GM18868 (cell line): ENCODE data around the gene BTBD16.

Experiments used
- ATAC-seq: cut with Tn5 transposase; IDR thresholded peaks from one replicate; pipeline ENCODE4 v1.9.1; 2021; ENCODE audit warnings: mild to moderate bottlenecking, moderate library complexity; ENCODE audit not compliant: unreplicated experiment

BTBD16 gene

DNA sequence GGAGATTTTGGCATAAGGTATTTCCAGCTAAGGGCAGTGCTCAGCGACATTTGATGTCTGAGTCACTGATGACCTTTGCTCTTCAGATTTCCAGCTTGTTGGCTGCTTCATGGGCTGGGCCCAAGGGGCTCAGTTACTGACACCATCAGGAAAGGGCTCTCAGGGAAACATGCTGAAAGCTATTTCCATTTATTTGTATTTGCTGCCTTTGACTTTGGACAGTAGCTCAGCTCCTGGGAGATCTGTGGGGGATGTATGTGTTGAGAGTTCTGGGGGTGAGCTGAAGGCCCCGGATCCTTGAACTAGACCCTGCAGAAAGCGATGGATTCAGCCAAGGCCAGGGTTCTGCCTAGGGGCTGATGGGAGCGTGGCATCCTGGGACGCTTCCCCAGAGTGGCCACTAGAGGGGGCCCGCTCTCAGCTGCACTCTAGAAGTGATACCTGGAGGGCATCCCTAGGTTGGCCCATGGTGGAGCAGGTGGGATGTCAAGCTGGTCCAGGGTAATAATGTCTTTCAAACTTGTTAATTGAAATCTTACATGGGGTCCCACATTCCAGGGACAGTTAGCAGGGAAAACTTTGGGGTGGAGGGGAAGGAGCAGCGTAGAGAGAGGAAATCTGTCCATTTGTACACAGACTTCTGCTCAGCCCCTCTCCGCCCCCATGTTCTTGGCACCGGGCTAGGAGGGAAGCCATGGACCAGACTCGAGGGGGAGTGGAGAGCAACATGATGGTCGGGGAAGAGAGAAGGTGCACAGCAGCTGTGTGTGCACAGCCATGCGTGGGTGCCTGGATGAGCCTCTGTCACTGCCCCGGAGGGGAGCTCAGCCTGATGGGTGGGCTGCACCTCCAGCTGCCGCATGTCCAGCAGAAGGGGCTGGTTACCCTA is 3.0 kb upstream of the BTBD16 start:
- ATAC-seq = peak; percentile 75

DNA sequence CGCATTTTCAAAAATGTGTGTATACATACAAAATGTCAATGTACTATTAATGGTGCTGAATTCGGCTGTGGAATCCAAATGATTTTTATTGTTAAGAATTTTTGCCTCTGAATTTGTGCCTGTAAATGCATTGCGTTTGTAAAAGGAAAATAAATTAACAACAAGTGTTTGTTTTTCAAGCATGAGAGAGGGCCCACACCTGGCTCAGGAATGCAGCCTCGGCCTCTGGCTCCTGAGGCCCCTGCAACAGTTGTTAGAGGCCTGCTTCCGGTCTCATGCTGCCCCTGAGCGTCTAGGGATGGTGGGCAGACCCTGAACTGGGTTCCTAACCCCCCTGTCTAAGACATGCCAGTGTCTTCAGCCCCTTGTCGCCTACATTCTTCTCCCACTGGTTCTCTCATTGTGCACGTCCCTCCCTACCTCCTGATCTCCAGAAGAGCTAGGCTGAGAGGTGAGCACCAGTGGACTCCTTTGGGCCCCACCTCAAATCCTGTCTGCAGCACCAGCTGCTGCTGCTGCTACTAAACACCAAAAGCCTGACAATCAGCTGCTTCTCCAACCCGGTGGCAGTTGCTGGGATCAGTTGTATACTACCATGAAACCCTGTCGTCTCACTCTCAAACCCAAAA is 1.9 kb upstream of the BTBD16 start:
- ATAC-seq = no peak

DNA sequence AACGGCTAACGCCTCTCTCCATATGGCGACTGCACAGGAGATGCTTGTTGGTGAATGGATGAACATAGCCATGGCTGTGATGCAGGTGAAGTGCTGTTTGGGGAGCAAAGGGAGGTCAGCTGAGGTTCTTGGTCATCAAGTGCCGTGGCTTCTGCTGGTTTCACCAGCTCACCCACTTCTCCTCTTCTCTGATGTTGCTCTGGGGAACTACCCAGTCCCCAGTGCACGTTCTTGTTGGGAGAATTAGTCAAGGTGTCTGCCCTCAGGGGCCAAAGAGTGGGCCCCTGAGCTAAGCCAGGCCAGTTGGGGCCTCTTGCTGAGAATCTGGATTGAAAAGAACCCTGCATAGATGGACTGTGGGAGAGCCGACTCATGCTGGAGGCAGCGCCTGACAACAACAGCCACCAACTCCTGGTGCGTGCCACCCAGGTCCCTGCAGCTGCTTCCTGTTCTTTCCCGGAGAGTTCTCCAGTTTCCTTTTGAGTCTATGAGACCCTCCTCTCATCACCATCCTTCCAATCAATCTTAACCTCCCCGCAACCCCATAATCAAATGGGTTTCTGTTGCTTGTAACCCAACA is 3.0 kb downstream of the BTBD16 start:
- ATAC-seq = no peak

DNA sequence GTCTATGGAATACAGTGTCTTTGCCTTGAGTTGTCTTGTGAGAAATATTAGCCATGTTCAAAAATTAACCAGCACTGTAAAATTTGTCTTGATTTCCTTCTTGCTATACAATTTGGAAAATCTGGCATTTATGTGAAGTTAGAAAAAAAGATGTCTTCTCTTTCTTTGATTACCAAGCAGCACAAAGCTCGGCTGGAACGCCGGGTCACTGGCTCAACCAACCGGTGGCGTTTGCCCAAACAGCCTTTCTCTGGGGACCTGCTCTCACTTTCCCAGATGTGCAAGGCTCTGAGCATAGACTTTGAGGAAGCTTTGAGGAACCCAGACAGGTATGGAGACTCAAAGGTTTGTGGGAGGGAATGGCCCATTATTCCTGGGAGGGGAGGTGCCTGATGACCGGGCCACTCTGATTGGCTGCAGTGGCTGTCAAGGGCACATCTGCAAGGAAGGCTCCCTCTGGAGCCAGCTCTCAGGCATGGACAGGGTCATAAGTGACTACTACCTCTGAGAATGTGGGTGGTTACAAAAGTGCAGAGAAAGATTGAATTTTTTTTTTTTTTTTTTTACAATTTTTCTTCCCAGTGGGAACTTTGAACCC is 5.6 kb downstream of the BTBD16 start:
- no peak for ATAC-seq

DNA sequence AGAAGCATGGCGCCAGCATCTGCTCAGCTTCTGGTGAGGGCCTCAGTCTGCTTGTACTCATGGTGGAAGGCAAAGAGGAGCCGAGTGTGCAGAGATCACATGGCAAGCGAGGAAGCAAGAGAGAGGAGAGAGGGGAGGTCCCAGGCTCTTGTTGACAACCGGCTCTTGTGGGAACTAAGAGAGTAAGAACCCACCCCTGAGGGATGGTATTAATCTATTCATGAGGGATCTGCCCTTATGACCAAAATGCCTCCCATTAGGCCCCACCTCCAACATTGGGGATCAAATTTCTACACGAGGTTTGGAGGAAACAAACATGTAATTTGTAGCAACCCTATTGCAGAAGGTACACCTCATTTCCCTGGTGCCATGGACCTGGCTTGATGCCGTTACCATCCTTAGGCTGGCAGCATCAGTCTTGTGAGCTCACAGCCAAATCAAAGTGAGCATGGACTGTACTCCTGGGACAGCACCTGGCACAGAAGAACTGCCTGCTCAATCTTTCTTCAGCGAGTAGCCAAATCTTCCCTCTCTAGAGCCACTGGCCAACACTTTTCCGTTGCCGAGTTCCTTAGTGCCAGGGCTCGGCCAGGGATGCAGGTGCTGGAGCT is 6.5 kb downstream of the BTBD16 start:
- ATAC-seq = no peak

DNA sequence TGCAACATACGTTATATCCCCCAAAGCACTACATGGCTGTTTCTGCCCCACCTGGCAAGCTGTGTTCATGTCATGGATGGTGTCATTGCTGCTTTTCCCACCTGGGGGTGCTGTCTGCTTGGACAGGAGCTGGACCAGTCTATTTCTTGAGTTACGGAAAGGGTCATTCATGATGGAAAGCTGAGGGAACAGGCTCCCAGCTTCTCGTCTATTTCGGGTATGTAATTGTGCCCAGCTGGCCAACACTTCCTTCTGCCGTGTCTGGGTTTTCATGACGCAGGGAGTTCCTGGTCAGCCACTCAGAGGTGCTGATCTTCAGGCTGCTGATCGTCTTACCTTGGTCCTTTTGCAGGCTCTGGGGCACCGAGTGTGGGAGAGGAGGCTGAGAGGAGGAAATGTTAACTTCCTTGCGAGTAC is 8.6 kb downstream of the BTBD16 start:
- no peak for ATAC-seq

DNA sequence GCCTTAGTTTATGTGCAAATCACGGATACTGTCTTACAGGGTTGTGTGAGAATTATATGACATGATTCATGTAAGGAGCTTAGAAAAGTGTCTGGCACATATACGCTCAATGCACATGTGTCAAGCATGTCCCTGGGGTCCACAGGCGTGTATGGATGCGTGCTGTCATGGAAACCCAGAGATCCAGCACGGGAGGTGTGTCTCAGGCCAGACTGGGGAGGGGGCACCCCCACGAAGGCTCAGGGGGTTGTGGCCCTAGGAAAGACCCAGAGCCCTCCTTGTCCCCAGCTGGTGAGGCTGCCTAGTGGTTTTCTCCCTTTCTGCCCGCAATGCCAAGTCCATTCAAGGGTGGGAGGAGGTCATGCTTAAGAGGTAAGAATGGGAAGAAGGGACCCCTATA is 9.1 kb downstream of the BTBD16 start:
- no peak for ATAC-seq

DNA sequence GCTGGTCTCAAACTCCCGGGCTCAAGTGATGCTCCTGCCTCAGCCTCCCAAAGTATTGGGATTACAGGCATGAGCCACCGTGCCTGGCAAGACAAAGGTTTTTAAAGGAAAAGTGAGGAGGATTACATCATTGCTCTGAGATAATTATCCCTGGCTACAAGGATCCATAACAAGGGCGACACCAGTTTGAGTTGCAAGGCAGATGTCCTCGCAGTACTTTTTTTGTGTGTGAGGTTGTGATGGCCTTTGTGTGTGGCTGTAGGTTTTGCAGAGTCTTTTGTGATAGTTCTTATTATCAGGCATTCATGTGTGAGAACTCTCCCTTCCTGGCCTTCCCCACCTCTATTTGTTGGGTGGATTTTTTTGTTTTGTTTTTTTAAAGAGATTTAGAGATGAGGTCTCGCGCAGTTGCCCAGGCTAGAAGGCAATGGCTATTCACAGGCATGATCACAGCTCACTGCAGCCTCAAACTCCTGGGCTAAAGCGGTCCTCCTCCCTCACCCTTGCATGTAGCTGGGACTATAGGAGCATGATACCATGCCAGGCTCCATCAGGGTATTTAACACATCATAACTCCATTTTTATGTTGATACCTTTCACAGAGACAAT is 10.0 kb downstream of the BTBD16 start:
- no peak for ATAC-seq

DNA sequence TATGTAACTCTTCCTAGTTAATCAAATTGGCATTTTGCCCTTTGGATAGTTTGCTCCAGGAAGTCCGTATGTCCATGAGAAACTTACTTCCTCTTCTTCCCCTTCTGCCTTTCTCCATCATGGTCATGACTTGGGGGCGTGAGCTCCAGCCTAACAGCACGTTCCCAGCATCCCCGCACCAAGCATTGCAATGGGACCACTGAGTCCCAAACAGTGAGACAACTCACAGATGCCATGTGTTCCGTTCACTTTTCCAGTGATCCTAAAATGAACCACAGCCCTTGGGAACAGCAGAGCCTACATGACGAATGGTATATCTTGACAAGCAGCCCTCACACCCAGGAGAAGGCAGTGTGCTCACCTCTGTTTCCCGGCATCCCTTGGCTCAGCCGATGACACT is 10.7 kb downstream of the BTBD16 start:
- ATAC-seq = no peak

DNA sequence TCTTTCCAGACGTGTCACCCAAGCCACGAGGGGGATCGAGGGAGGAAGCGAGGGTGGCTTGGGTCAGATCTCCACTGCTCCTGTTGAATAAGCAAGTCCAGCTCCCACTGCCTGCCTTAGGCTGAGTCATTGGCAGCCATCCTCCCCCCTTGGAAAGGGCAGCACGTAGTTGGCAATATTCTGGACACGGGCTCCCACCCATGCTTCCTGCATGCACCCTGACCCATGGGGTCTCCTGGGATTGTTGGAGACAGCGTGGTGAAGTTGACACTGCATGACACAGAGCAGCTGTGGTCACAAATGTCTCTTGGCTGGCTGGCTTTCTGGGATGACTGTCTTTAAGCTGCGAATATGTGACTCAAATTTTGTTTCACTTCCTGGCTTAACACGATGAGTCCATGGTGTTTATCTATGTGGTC is 11.2 kb downstream of the BTBD16 start:
- ATAC-seq = no peak

DNA sequence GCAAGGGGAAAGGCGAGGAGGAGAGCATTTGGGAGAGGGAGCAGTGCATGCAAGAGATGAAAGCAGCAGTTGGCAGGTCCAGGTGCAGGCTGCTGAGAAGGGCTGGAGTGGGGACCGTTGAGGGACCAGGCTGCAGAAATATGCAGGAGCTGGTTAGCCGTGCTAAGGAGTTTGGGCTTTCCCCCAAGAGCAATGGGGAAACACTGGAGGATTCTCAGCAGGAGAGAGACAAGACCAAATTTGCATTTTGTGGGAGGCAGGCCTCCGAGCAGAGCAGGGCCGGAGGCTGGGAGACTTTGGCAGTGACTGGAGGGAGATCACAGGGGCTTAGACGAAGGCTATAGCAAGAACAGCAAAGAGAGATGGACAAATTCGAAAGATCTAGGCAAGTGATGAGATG is 11.8 kb downstream of the BTBD16 start:
- no peak for ATAC-seq

DNA sequence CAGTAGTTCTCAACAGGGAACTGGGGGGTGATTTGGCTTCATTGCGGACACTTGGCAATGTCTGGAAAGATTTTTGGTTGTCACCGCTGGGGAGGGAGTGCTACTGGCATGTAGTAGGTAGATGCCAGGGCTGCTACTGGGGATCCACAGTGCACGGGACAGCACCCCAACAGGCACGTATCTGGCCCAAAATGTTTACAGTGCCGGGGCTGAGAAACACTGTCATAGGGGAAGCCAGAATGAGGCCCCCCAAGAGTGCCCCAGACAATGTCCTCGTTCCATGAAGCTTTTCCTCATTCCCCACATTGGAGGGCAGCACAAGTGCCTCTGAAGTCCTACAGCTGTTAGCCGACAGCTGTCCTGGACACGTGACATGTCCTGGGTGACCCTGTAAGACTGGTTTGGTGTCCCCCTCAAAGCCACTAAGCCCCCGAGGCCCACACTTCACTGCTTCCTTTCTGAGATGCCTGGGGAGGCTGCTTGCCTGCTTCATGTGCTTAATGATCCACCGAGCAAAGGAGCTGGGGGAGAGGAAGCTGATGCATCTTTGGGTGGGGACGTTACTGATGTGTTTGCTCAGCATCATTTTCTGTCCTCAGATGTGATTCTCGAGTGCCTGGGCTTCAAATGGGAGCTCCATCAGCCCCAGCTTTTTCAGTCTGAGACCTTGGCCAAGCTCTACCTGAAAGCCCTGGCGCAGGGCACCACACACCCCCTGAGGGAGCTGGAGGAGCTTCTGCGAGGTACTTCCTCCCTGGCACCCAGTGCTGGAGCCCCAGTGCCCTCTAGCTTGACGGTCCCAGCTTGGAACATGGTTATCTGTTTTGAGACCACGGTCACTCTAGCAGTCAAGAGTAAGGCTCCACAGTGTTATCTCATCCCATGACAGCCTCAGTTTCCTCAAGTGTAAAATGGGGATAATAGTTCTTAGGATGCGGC is 14.7 kb downstream of the BTBD16 start:
- no peak for ATAC-seq

DNA sequence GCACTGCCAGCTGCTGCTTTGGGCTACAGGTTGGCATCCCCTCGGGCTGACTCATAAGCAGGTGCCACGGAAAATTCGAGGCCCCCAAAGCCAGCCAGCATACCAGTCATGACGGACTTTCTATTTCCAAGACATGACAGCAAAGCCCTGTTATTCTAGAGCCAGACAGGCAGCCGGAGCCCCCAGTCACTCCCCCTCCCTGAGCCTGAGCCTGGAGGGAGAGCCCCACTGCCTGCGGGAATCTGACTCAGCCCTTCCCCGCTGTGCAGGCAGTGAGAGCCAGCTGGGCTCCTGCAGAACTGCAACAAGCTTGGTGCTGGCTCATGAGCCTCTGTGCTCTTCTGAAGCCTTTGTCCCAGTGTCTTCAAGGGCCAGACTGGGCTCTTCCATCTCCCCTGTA is 15.8 kb downstream of the BTBD16 start:
- no peak for ATAC-seq

DNA sequence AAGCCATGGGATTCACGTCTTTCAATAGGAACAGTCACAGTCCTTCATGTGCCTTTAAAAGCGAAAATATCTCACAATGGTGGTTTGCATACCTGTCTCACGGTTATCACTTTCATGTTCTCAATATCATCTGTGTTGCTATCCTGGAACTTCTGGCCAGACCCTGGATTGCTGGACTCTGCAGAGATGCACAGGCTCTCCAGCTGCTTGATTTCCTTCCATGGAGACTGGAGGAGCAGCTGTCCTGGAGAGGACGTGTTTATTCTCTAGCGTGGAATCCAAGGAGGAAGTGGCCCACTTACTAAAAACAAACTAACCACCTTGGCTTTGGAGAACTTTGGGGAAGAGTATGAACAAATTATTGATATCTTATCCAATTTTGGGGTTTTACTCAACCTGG is 16.5 kb downstream of the BTBD16 start:
- ATAC-seq = no peak

DNA sequence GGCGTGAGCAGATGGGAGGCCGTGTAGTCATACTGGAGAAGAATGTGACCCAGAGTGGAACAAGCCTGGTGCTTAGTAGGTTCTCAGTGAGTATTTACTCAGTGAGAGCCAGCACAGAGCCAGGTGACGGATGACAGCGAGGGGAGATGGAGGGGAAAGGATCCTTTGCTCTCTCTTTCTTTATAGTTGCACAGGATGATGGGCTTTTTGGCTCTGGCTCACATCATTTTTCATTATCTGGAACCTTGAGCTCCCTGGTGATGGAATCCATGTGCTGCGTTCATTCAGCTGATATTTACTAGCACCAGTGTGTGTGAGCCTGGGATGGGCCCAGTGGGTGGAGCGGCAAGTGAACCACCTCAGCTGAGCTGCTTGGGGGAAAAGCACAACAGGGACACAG is 17.2 kb downstream of the BTBD16 start:
- no peak for ATAC-seq

DNA sequence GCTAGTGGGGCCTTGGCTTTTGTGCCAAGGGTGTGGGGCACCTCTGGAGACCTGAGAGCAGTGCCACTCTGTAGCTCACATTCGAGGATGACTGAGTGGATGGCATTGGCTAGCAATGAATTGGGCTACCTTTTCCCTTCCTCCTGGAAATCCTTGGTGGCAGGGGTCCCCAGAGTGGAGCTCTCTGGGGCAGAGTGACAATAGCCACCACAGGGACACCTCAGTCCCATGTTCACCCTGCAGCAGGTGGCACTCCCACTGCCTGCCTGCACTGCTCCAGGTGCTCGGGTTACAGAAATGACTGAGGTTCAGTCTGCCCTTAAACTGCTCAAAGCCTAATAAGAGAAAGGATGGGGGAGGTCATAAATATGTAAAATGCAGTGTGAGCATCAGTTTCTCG is 17.8 kb downstream of the BTBD16 start:
- ATAC-seq = no peak

DNA sequence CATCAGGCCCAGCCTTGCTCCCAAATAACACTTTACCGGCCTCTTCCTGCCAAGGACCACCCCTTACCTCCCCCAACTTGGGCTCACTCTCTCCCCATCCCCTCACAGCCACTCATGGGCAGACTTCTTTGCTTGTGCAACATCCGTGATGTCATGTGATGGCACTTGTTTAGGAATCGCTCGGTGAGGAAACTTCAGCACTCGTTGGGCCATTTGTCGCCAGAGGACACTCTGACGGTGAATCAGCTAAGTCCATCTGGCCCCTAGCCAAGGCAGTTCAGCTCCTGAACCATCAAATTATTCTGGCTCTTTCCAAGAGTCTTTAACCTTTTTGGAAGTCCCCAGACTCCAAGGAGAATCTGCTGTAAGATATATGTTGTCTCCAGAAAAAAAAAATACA is 19.2 kb downstream of the BTBD16 start:
- ATAC-seq = no peak

DNA sequence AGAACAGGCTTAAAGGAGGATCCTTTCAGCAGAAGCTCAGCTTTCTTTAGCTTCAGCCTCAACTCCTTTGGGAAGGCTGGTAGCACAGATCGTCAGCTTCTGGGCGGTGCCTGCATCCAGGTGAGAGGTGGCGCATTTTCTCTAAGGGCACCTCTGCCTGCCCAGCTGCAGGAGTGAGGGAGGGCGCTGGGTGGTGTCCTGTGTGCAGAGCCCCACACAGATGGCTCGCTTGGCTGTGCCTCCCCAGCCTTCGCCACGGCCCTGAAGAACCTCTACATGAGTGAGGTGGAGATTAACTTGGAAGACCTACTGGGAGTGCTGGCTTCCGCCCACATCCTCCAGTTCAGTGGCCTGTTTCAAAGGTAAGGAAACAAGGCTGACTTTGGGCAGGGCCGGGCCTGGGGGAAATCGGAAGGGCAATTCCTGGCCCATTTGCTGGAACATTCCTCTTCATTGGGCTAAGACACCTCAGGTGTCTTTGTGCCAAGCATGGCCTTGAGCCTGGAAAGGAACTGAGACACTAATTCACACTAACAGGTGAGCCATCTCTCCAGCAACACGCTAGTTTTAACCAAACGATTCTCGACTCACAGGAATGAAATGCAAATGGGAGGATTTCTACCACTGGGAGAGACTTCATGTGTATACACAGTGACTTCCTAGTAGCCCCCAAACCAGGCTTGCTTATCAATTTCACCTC is 19.9 kb downstream of the BTBD16 start:
- ATAC-seq = no peak

DNA sequence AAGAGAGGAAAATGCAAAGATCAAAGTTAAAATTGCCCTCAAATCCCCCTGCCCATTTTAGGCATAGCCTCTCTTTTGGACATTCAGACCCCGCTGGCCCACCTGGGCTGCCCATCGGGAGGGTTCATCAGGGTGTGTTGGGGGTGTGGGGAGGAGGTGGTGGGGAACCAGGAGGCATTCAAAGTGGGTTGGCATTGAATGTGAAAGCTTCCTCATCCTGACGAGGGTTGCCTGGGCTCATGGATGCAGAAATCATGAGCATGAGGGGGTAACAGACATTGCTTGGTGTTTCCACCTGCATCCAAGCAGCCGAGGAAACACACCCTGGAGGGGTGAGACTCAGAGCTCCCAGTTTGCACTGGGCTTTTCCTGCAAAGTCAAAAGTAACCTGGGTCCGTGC is 20.6 kb downstream of the BTBD16 start:
- no peak for ATAC-seq
